Kasumi-1 (cell line): ENCODE data around the gene OTOF.

Source experiments
- DNase-seq, 2 experiments: peaks; one replicate each; lab custom pipeline; 2025; lab: John Stamatoyannopoulos, UW

The OTOF gene

DNA sequence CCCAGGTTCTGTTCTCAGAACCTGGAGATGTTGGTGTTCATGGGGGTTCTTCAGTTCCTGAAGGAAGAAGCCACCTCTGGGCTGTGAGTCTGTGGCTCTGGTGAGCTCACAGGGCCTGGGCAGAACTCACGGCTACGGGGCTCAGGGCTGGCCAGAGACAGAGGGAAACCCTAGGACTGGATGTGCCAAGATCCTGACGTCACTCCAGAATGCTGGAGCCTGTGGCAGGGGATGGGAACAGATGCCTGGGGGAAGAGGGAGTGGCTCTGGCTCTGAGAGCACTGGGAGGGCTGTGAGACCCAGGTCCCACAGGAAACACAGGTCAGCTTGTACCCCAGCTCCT lies at the start of gene OTOF:
Gene OTOF, minus strand, starts transcription at position 214 of the 343 bp plus-strand sequence.
- no peak for DNase-seq

DNA sequence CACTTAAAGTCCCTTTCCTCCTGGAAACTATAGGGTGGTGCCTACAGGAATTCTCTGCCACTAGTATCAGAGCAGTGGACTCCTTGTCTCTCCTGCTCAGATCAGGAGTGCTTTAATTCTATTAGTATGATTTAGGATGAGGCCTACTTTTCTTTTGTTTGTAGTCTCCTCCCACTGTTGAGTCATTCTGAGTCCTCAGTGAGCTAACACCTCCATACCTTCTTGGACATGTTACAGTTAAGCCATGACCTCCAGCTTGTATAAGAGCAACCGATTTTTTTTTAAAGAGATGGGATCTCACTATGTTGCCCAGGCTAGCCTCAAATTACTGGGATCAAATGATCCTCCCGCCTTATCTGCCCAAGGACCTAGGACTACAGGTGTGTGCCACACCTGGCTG lies 48.7 kb upstream of the OTOF start:
- DNase-seq: no peak

GRCh38 chr2:26526105-26526504 lies 48.2 kb upstream of the OTOF start:
- no peak for DNase-seq

DNA sequence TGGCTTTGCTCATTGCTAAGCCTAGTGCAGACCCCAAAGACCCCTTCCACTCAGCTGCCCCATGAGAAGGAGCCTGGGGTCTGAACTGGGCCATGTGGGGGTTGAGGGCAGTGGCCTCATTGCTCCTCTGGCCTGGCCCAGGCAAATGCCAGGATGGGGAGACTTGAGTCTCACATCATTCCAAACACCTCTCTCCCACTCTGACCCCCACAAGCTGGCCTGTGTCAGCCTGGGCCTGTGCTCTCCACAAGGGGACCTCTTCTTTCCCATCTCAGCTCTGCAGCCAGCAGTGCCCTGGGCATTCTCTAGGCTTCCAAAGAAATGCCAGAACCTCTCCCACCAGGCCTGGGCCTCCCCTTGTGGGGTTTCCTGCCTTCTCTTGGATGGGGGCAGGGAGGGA lies 45.8 kb upstream of the OTOF start:
- no peak for DNase-seq

DNA sequence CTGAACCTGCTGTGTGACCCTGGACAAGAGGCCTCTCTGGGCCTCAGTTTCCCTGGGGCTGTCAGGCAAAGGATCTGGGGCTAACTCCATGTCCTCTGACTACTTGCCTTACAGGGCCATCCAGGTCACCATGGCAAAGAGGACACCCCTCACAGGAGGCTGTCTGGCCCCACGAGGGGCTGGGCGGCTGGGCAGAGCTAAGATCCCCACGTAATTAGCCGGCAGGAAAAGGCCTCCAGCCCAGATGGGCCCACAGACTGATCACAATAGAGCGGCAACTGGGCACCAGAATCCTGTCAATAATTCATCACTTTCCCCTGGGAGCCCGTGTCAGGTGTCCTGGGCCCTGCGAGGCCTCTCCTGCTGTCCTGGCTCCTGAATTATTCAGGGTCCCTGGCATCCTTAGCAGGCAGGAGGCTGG lies 44.8 kb upstream of the OTOF start:
- DNase-seq: no peak

DNA sequence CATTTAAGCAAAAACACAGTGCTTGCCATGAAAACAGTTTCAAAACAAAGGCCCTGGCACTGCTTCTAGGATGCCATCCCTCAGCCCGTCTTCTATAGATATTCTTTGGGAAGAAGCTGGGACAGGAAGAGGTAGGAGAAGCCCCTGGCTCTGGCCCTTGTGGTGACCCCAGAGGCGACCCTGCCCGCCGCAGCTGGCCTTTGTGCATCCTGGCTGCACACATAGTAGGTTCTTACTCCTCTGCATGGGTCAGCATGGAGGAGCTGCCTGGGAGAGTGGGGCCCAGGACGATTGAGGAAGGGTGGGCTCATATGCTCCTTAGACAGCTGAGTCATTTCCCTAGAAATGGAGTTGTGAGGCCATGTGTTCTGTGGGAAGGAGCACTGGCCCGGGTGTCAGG lies 44.4 kb upstream of the OTOF start:
- no peak for DNase-seq

- DNase-seq: no peak
These were observed 43.9 kb upstream of the OTOF start for GRCh38 chr2:26521913-26522180.

DNA sequence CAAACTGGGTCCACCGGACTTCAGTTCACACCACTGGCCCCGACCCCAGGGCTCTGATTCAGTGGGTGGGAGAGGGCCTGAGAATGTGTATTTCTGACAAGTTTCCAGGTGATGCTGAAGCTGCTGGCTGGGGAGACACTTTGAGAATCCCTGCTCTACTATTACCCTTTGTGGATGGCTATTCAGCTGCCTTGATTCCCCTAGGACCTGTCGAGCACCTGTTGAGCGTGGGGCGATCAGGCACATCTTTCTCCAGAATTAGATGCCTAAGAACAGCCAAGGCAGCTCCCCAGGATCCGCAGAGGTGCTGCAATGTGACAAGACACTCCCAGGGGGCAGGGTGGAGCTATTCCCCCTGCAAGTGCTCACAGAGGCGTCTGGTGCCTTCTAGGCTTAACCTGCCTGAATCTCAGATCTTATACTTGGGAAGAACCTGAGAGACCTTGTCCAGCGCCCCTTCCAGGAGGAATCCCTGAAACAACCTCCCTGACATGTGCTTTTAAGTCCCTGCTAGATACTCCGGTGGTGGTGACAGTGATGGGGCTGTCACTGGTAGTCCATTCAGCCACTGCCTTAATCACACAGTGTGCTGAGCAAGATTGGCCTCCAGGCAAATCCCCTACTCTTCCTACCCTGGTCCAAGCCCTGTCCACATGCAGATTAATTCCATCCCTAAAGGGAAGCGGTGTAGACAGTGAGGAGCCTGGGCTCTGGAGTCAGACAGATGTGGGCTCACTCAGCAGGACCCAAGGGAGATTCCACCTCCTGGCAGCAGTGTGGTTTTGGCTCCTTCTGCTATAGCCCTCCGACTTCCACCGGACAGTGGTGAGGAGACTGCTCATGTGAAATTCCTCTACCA lies 43.4 kb upstream of the OTOF start:
- peak; percentile 25 to 39 for DNase-seq

DNA sequence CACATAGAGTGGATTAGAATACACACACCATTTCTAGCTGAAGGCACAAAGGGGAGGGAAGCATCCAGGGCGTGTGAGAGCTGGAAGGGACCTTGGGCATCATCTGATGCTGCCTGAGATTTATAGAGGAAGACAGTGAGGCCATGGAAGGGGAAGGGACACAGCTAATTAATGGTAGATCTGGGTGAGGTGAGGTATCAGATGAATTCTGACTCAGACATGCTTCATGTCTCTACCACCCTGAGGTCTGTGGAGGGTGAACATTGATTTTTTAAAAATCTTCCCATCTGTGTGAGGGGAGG lies 42.2 kb upstream of the OTOF start:
- no peak for DNase-seq

DNA sequence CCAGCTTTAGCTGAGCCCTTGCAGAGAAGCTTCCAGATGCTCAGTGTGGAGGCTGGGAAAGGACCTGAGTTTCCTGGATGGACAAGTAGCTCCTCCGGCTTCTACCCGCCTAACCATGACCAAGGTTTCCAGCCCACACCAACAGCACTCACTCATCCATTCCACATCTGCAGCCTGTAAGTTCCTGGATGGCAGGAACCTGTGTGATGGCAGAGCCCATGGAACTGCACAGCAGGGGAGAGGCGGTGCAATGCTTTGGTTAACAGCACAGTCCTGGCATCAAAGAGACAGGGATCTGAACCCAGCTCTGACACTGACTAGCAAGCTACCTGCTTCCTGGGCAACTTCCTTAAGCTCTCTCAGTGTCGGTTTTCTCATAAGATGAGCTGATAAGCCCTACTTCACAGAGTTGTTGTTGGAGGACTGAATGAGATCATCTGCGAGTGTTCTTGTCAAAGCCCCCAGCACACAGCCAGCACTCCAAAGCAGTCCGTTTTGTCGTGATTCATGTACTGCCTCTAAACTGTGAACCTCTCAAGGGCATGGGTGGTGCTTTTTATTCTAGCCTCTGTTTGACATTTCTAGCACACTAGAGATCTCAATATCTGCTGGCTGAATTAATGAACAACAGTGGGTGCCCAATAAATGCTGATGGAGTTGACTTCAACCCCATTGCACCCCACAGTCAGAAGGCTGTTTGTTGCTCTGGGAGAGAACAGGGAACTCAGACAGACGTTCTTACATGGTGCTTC lies 41.6 kb upstream of the OTOF start:
- no peak for DNase-seq

DNA sequence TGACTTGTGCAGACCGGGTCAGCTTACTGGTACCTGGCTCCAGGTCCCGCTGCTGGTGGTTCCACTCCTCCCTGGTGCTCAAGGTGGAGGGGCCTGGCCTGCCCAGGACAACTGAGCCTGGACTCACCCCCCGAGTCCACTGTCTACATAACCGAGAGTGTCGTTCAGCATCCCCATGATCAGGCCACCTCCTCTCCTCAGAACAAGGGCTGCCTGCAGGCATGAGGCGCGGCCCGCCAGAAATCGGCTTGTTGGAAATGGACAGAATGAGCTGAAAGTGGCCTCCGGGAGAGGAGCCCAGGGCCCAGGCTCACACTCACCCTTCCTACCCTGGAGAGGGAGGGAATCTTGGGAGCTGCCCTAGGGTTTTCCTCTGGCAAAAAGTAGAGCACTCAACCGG lies 38.9 kb upstream of the OTOF start:
- no peak for DNase-seq

DNA sequence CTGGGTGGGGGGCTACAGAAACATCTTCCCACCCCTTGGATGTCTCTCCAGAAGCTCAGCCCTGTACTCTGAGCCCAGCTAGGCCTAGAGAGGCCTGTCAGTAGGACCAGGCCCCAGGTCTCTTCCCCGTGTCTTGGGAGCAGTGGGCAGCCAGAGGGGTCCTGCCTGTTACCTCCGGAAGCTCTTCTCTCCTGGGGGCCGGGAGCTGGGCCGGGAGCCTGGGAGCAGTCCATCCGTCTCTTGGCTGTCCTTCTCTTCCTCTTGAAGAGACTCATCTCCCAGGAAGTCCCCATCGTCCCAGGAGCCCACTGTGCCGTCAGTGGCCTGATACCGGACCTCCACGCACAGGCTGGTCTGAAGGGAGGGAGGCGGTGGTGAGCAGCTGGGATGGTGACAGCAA lies 38.3 kb upstream of the OTOF start:
- no peak for DNase-seq

GRCh38 chr2:26515771-26516170 lies 37.8 kb upstream of the OTOF start:
- DNase-seq: no peak

DNA sequence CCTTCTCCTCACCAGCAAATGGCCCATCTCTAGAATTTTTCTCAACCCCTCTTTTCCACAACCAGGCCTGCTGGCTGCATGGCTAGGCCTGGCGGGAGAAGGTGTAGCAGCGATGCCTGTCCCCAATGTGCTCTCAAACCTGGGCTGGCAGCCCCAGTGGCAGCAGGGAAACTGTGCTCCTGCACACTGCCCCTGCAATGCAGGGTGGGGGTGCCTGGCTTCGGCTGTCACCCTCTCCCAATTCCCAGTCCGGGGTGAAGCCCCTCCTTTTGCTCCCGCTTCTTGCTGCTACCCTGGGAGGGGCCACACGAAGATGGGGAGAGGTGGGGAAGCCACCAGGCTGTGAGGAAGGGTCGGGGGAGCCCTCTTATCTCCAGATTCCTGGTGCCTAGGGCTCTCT lies 36.1 kb upstream of the OTOF start:
- DNase-seq: no peak

DNA sequence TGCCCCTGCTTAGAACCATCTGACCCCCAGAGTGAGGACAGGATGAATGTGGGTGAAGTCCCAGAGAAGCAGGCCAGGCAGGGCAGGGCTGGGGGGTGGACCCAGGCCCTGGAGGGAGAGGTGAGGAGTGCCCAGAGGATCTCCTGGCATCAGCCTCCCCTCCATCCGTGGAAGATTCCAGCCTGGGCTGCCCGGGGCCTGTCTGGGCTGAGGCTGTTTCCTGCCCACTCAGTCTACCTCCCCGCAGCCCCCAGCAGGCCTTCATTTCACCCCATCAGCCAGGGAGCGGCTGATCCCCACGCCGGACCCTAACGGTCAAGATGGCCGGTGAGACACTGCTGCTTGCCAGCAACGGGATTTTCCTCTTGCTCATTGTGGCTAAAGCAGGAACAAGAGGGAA lies 35.3 kb upstream of the OTOF start:
- DNase-seq: no peak

- DNase-seq: no peak
These were observed 33.5 kb upstream of the OTOF start for GRCh38 chr2:26511466-26511865.

GRCh38 chr2:26510344-26510973 lies 32.5 kb upstream of the OTOF start:
- DNase-seq: no peak

DNA sequence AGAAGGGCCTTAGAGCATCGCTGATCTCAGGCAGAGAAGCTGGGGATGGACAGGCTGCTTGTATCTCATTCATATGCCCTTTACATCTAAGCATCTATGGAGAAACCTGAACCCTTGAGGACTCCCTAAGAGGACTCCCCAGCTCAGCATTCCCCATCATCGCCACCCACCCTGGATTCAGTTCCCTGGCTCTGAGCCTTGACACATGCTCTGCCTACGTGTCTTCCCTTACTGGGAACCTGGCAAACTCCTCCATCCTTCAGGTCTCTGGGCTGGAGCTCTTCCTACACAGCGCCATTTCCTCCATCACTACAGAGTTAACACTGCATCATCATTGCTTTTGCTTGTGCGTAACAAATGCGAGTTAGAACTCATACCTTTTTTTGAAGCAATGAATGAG lies 31.2 kb upstream of the OTOF start:
- DNase-seq: no peak

GRCh38 chr2:26507932-26508331 lies 30.0 kb upstream of the OTOF start:
- DNase-seq: no peak

DNA sequence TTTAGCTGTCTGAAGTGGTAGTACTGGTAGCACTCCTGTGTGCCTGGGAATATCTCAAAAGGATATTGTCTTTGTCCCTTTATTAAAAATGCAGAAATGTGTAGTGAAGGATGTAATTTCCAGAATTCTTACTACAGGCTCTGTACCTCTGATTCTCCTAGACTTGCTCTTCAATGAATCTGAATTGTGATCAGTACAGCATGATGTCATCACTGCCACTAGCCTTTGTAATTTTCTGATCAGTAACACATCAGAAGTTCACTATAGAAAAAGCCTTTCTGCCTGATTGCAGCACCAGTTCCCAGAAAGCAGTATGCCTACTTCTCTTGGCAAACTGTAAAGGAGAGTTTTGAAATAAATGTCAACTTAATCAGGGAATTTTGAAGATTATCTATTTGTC lies 29.2 kb upstream of the OTOF start:
- DNase-seq: no peak

- no peak for DNase-seq
These were observed 28.4 kb upstream of the OTOF start for GRCh38 chr2:26506279-26506678.

GRCh38 chr2:26504002-26504401 lies 26.1 kb upstream of the OTOF start:
- no peak for DNase-seq

- DNase-seq: peak; percentile 55 to 67
These were observed 25.4 kb upstream of the OTOF start for GRCh38 chr2:26503231-26503880.
